Measurements from ENCODE around the gene HACD1.

HACD1 gene, protein sequence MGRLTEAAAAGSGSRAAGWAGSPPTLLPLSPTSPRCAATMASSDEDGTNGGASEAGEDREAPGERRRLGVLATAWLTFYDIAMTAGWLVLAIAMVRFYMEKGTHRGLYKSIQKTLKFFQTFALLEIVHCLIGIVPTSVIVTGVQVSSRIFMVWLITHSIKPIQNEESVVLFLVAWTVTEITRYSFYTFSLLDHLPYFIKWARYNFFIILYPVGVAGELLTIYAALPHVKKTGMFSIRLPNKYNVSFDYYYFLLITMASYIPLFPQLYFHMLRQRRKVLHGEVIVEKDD

DNA sequence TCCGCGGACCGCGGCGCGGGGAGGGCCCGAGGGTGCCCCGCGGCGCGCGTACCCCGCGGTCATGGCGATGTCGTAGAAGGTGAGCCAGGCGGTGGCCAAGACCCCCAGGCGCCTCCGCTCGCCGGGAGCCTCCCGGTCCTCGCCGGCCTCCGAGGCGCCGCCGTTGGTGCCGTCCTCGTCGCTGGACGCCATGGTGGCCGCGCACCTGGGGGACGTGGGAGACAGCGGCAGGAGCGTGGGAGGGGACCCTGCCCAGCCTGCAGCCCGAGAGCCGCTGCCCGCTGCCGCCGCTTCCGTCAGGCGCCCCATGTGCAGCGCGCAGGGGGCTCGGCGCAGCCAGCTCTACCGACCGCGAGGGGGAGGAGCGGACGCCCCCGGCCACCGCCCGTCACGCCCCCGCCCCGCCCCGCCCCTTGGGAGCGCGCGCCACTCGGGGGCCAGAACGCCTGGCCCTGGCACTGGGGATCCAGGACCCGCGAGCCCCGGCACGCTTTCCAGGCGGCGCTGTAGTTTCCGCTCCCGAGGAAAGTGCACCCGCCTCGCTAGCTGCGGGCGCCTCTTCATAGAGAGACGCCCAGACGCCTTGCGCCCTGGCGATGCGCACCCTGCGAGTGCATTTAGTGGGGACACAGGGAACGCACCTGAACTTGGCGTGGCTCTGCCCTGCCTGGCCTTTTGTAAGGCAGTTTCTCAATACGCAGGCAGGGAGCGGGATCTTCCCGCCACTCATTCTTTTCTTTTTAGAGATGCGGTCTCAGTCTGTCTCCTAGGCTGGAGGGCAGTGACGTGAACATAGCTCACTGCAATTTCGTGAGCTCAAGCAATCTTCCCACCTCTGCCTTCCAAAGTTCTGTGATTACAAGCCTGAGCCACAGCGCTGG lies at the start of gene HACD1:
Gene HACD1, minus strand, starts transcription at position 344 of the 881 bp plus-strand sequence. Its CDS starts 35 bp downstream, at position 309.
- Histone ChIP-seq H3K4me1 (ENCODE audit: control insufficient read depth in 1 of 2, insufficient read depth in 2 of 2, low read length in 2 of 2) (no peaks in the 10 kb centered on the region), H3K9me3 (ENCODE audit: control insufficient read depth in 1 of 2, low read length in 2 of 2) (no peaks in the 10 kb centered on the region), H3K27me3 (ENCODE audit: low read depth, low read length) (no peaks in the 10 kb centered on the region), H3K36me3 (ENCODE audit: control insufficient read depth in 1 of 2, insufficient read depth in 2 of 2, low read length in 2 of 2) (no peaks in the 10 kb centered on the region), H3K4me3 (ENCODE audit: low read depth in 1 of 2, low read length in 2 of 2) (peak within 1 kb of the TSS; percentile 82 to 94), H3K27ac (ENCODE audit: low read length) (peak within 1 kb of the TSS; percentile 45)

DNA sequence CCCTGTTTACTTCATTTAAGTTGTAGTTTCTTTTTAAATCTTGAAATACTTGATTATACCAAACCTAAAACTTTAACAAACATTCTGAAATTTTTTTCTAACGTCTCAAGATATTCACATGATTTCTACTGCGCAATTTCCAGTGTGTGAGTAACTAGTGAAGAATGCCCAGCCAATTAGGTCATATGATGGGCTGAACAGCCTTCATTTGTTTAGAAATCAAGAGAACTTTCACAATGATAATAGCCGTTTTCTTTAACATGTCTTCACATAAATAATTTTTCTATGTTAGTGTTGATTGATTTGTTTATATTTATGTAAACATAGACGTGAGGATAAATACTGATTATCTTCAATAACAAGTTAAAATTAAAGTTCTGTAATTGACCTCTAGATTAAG lies 48.6 kb upstream of the HACD1 start:
- Histone ChIP-seq H3K4me3 (ENCODE audit: low read depth in 1 of 2, low read length in 2 of 2) (no peak overlapping the region), H3K9me3 (ENCODE audit: control insufficient read depth in 1 of 2, low read length in 2 of 2) (no peaks in the 10 kb centered on the region), H3K36me3 (ENCODE audit: control insufficient read depth in 1 of 2, insufficient read depth in 2 of 2, low read length in 2 of 2) (peaks cover 14 to 19% of the 10 kb centered on the region in 2 donors), H3K27me3 (ENCODE audit: low read depth, low read length) (no peaks in the 10 kb centered on the region), H3K27ac (ENCODE audit: low read length) (peak overlapping the region; percentile 41), H3K4me1 (ENCODE audit: control insufficient read depth in 1 of 2, insufficient read depth in 2 of 2, low read length in 2 of 2) (no peaks in the 10 kb centered on the region)

DNA sequence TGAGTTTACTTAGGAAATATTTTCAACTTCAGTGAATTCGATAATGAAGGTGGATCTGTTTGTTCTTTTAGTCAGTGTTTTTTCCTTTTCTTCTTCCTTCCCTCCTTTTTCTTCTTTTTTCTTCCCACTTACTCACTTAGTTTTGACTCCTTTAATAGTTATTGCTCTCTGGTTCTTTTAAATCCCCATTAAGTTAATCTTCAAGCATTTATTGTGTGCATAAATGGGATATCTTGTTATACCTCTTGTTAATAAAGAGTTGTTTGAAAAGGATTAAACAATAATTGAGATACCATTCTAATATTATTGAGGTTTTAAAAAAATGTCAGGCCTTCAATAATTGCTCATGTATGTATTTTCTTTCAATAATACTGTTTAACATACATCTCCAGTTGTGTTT lies 46.3 kb upstream of the HACD1 start:
- H3K9me3 ChIP-seq (ENCODE audit: control insufficient read depth in 1 of 2, low read length in 2 of 2) = no peaks in the 10 kb centered on the region
- H3K36me3 ChIP-seq (ENCODE audit: control insufficient read depth in 1 of 2, insufficient read depth in 2 of 2, low read length in 2 of 2) = peaks cover 14 to 19% of the 10 kb centered on the region in 2 donors

DNA sequence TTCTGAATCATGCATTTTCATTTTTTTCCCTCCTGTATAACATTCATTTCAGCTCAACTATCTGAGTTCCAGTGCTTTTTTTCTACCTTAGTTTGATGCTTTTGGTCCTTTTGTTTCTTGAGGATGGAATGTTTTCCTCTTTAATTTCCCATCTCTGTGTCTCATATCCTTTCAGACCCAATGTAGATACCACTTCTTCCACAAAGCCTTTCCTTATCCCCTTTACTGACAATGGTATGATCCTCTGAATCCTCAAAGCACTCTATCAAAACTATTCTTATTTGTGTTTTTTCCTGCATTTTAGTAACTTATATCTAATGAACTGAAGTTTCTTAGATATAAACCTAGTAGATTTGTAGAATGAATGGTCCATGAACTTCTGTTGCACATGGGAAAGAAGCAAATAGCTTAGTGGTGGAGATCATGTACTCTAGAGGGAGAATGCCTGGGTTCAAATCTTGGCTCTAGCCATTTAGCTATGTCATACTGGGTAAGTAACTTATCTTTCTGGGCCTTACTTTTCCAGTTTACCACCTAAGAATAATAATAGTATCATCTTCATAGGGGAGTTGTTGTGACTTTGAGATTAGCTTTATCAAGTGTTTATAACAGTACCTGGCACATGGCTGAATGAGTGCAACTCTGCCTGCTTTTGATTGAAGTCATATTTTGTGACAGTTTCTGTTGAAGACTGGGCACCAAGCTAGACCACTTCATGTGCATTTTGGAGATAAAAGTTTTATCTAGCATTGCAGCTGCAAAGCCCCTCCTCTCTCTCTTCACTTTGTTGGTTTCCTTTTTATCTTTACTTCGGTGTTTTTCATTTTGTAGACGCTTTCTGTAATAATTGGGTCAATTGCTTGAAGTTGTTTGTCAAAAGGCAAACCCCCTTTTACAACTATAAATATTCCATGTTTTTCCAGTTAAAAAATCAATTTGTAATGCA lies 45.3 kb upstream of the HACD1 start:
- H3K27ac ChIP-seq (ENCODE audit: low read length) = no peak overlapping the region
- no peaks in the 10 kb centered on the region for H3K27me3 ChIP-seq (ENCODE audit: low read depth, low read length)
- H3K36me3 ChIP-seq (ENCODE audit: control insufficient read depth in 1 of 2, insufficient read depth in 2 of 2, low read length in 2 of 2) = peaks cover 14 to 19% of the 10 kb centered on the region in 2 donors
- no peaks in the 10 kb centered on the region for H3K4me1 ChIP-seq (ENCODE audit: control insufficient read depth in 1 of 2, insufficient read depth in 2 of 2, low read length in 2 of 2)
- H3K9me3 ChIP-seq (ENCODE audit: control insufficient read depth in 1 of 2, low read length in 2 of 2) = no peaks in the 10 kb centered on the region
- no peak overlapping the region for H3K4me3 ChIP-seq (ENCODE audit: low read depth in 1 of 2, low read length in 2 of 2)

More for the DNA sequence above, 46.3 kb upstream of the HACD1 start:
- H3K4me1 ChIP-seq (ENCODE audit: control insufficient read depth in 1 of 2, insufficient read depth in 2 of 2, low read length in 2 of 2) = no peaks in the 10 kb centered on the region
- no peak overlapping the region for H3K27ac ChIP-seq (ENCODE audit: low read length)
- H3K27me3 ChIP-seq (ENCODE audit: low read depth, low read length) = no peaks in the 10 kb centered on the region
- H3K4me3 ChIP-seq (ENCODE audit: low read depth in 1 of 2, low read length in 2 of 2) = no peak overlapping the region

DNA sequence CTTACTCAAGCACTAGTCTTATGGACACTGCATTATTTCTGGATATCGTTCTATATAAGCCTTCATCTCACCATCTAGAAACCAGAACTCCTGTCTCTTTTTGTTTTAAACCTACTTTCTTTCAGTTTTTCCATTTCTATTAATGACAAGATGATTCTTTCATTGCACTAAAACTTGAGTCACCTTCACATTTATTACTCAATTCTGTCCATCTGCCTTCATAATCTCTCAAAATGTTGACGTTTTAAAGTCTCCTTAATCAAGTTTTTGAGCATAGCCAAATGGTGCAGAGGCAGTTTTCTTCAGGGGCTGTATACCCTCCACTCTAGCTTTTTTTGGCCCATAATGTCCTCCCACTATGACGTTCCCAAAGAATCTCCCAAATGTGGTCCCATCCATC lies 44.3 kb upstream of the HACD1 start:
- Histone ChIP-seq H3K4me3 (ENCODE audit: low read depth in 1 of 2, low read length in 2 of 2) (no peak overlapping the region), H3K4me1 (ENCODE audit: control insufficient read depth in 1 of 2, insufficient read depth in 2 of 2, low read length in 2 of 2) (no peaks in the 10 kb centered on the region), H3K36me3 (ENCODE audit: control insufficient read depth in 1 of 2, insufficient read depth in 2 of 2, low read length in 2 of 2) (peaks cover 14 to 19% of the 10 kb centered on the region in 2 donors), H3K27me3 (ENCODE audit: low read depth, low read length) (no peaks in the 10 kb centered on the region), H3K27ac (ENCODE audit: low read length) (no peak overlapping the region), H3K9me3 (ENCODE audit: control insufficient read depth in 1 of 2, low read length in 2 of 2) (no peaks in the 10 kb centered on the region)

DNA sequence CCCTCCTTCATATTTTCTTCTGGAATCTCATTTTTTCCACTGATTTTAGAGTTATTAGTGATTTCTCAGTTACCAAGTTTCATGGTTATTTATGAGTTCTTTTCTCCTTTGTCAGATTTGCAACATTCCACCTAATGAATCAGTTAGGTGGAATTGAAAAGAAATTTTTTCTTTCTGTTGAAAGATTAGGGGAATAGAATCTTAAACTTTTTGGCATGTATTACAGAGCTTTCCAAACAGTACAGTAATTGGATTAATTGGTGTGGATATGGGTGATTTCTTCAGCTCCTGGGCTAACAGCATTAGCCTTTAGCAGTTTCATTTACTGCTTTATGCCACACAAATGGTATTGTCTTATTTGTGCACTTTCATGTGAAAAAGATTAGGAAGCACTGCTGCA lies 43.7 kb upstream of the HACD1 start:
- H3K4me1 ChIP-seq (ENCODE audit: control insufficient read depth in 1 of 2, insufficient read depth in 2 of 2, low read length in 2 of 2) = no peaks in the 10 kb centered on the region
- H3K27ac ChIP-seq (ENCODE audit: low read length) = no peak overlapping the region
- no peaks in the 10 kb centered on the region for H3K27me3 ChIP-seq (ENCODE audit: low read depth, low read length)
- H3K4me3 ChIP-seq (ENCODE audit: low read depth in 1 of 2, low read length in 2 of 2) = no peak overlapping the region
- no peaks in the 10 kb centered on the region for H3K9me3 ChIP-seq (ENCODE audit: control insufficient read depth in 1 of 2, low read length in 2 of 2)
- H3K36me3 ChIP-seq (ENCODE audit: control insufficient read depth in 1 of 2, insufficient read depth in 2 of 2, low read length in 2 of 2) = peaks cover 12 to 19% of the 10 kb centered on the region in 2 donors

DNA sequence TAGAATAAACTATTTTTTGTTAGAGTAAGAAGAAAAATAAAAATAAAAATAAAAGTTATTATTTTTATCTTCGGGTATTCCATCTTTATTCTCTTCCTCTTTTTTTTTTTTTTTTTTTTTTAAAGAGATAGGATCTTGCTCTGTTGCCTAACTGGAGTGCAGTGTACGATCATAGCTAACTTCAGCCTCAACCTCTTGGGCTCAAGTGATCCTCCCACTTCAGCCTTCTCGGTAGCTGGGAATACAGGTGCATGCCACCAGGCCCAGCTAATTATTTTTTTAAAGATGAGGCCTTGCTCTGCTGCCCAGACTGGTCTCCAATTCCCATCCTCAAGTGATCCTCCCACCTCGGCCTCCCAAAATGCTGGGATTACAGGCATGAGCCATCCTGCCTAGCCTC lies 42.2 kb upstream of the HACD1 start:
- H3K9me3 ChIP-seq (ENCODE audit: control insufficient read depth in 1 of 2, low read length in 2 of 2) = no peaks in the 10 kb centered on the region
- H3K27ac ChIP-seq (ENCODE audit: low read length) = no peak overlapping the region
- no peaks in the 10 kb centered on the region for H3K27me3 ChIP-seq (ENCODE audit: low read depth, low read length)
- H3K4me3 ChIP-seq (ENCODE audit: low read depth in 1 of 2, low read length in 2 of 2) = no peak overlapping the region
- peaks cover 10 to 19% of the 10 kb centered on the region in 2 donors for H3K36me3 ChIP-seq (ENCODE audit: control insufficient read depth in 1 of 2, insufficient read depth in 2 of 2, low read length in 2 of 2)
- H3K4me1 ChIP-seq (ENCODE audit: control insufficient read depth in 1 of 2, insufficient read depth in 2 of 2, low read length in 2 of 2) = no peaks in the 10 kb centered on the region

DNA sequence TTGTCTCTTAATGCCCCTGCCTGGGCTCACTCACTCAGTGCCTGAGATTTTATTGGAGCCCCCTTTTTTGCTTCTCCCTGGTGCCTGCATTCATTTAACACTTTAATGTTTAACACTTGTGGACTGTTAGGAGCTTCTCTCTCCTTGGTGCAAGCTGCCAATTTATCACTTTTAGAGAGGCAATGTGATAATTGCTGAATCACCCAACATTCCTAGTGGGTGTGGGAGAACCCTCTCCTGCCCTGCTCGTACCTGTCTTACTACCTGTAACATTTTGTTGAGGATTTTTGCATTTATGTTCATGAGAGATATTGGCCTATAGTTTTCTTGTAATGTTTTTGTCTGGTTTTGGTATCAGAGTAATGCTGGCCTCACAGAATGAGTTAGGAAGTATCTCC lies 39.9 kb upstream of the HACD1 start:
- Histone ChIP-seq H3K36me3 (ENCODE audit: control insufficient read depth in 1 of 2, insufficient read depth in 2 of 2, low read length in 2 of 2) (peaks cover 11 to 12% of the 10 kb centered on the region in 2 donors), H3K27ac (ENCODE audit: low read length) (no peak overlapping the region), H3K4me1 (ENCODE audit: control insufficient read depth in 1 of 2, insufficient read depth in 2 of 2, low read length in 2 of 2) (no peaks in the 10 kb centered on the region), H3K9me3 (ENCODE audit: control insufficient read depth in 1 of 2, low read length in 2 of 2) (no peaks in the 10 kb centered on the region), H3K4me3 (ENCODE audit: low read depth in 1 of 2, low read length in 2 of 2) (no peak overlapping the region), H3K27me3 (ENCODE audit: low read depth, low read length) (no peaks in the 10 kb centered on the region)

DNA sequence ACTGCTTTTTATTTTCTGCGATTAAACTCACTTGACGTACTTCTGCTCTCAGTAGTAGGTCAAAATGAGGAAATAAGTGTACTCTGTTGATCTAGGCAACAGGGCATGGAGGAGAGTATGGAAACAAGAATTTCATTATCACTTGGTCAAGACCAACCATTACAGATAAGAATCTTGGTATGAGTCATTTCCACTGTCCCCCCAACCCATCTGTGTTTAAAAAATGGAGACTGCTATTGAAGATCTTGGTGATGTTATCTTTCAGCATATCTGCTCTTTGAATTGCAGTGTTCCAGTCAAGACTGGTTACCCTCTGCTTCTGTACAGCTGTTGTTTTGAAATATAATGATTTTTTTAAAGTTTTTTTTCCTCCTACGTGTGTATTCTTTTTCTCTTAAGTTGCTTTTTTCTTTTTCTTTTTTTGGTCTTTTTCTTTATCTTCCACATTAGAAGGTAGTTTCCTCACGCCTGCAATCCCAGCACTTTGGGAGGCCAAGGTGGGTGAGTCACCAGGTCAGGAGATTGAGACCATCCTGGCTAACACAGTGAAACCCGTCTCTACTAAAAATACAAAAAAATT lies 38.5 kb upstream of the HACD1 start:
- Histone ChIP-seq H3K36me3 (ENCODE audit: control insufficient read depth in 1 of 2, insufficient read depth in 2 of 2, low read length in 2 of 2) (peaks cover 0 to 3% of the 10 kb centered on the region in 2 donors), H3K27me3 (ENCODE audit: low read depth, low read length) (no peaks in the 10 kb centered on the region), H3K27ac (ENCODE audit: low read length) (no peak overlapping the region), H3K4me3 (ENCODE audit: low read depth in 1 of 2, low read length in 2 of 2) (no peak overlapping the region), H3K4me1 (ENCODE audit: control insufficient read depth in 1 of 2, insufficient read depth in 2 of 2, low read length in 2 of 2) (no peaks in the 10 kb centered on the region), H3K9me3 (ENCODE audit: control insufficient read depth in 1 of 2, low read length in 2 of 2) (no peaks in the 10 kb centered on the region)

DNA sequence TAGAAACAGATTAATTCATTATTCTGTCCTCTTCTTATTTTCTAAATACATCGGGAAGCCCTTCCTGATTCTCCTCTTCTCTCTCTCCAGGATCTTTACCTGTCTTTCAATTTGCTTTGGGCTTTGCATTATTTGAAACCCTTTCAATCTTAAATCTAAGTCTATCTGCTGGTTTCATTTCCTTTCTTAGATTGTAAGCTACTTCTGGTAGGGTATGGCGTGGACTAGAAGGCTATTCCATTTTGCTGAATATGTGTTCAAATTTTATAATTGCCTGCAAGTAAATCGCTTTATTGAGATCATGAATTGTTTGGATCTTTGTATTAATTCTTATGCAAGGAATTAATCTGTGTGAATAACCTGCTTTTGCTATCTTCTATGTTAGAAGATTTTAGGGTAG lies 37.8 kb upstream of the HACD1 start:
- no peak overlapping the region for H3K27ac ChIP-seq (ENCODE audit: low read length)
- no peaks in the 10 kb centered on the region for H3K4me1 ChIP-seq (ENCODE audit: control insufficient read depth in 1 of 2, insufficient read depth in 2 of 2, low read length in 2 of 2)
- peaks cover 0 to 3% of the 10 kb centered on the region in 2 donors for H3K36me3 ChIP-seq (ENCODE audit: control insufficient read depth in 1 of 2, insufficient read depth in 2 of 2, low read length in 2 of 2)
- no peak overlapping the region for H3K4me3 ChIP-seq (ENCODE audit: low read depth in 1 of 2, low read length in 2 of 2)
- H3K9me3 ChIP-seq (ENCODE audit: control insufficient read depth in 1 of 2, low read length in 2 of 2) = no peaks in the 10 kb centered on the region
- no peaks in the 10 kb centered on the region for H3K27me3 ChIP-seq (ENCODE audit: low read depth, low read length)

All from muscle layer of duodenum (tissue), 2 donors.